AG04449 (cell line): ENCODE measurements around the gene DBH.

Experiments
- CTCF ChIA-PET: fragments of 350-600 bp; formaldehyde crosslinking; extraction: SDS; loops from one replicate; lab custom pipeline; 2021; ENCODE audit warnings: antibody characterized with exemption; lab: Yijun Ruan, JAX
- POLR2A ChIA-PET: fragments of 400-600, 350-600 bp; formaldehyde crosslinking; extraction: SDS; loops from one replicate; lab custom pipeline; 2020; ENCODE audit warnings: antibody characterized with exemption, inconsistent platforms; lab: Yijun Ruan, JAX
- DNase-seq: peaks from one replicate; pipeline ENCODE4 v3.0.0-alpha.2; 2010; ENCODE audit warnings: low read depth, low spot score
- H3K4me3 ChIP-seq: 2 replicates; pipeline ENCODE4 v1.5.1; 2011; ENCODE audit warnings: low read depth, mild to moderate bottlenecking, control low read depth, low read length
- CTCF ChIP-seq: IDR thresholded peaks from one replicate; pipeline ENCODE4 v1.5.1; 2011; ENCODE audit warnings: mild to moderate bottlenecking, moderate library complexity, low read length, control low read depth, inconsistent platforms; ENCODE audit not compliant: insufficient read depth; ENCODE audit errors: missing control alignments

The DBH gene

GRCh38 chr9:133665096-133665495 is 28.9 kb downstream of the DBH start:
- ChIA-PET POLR2A (no interaction called here), CTCF (no interaction called here)
- H3K4me3 ChIP-seq: no peak overlapping the region
- no peak for DNase-seq
- TF ChIP-seq CTCF: no peak

DNA sequence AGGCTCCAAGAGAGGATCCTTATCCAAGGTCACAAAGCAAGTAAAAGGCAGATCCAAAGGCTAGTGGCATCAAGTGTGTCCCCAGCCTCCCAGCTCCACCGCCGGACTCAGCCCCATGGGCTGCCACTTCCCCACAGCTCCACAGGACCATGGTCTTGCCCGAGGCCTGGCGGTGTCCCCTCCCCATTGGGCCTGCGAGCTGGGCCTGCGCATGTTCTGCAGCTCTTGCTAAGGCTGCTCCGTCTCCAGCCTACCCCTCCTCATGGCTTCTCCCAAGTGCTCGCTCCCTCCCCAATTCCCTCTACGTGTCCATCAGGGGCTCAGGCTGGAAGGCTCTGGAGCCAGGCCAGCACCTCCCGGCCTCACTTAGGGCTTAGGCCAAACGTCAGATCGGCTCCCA is 29.4 kb downstream of the DBH start:
- ChIA-PET POLR2A (no interaction called here), CTCF (no interaction called here)
- H3K4me3 ChIP-seq: no peak overlapping the region
- no peak for TF ChIP-seq CTCF
- no peak for DNase-seq

- ChIA-PET CTCF (no interaction called here), POLR2A (no interaction called here)
- TF ChIP-seq CTCF: no peak
- no peak for DNase-seq
- no peak overlapping the region for H3K4me3 ChIP-seq
Observed at GRCh38 chr9:133666387-133666786, 30.2 kb downstream of the DBH start.

- ChIA-PET POLR2A (no interaction called here), CTCF (no interaction called here)
- DNase-seq: no peak
- TF ChIP-seq CTCF: no peak
- no peak overlapping the region for H3K4me3 ChIP-seq
Observed at GRCh38 chr9:133666845-133667244, 30.7 kb downstream of the DBH start.

GRCh38 chr9:133667759-133668450 is 31.7 kb downstream of the DBH start:
- no peak for TF ChIP-seq CTCF
- DNase-seq: no peak
- CTCF ChIA-PET: no interaction called here
- POLR2A ChIA-PET: no interaction called here
- H3K4me3 ChIP-seq: no peak overlapping the region

- ChIA-PET POLR2A (no interaction called here), CTCF (no interaction called here)
- TF ChIP-seq CTCF: no peak
- H3K4me3 ChIP-seq: no peak overlapping the region
- no peak for DNase-seq
Observed at GRCh38 chr9:133669182-133669801, 33.1 kb downstream of the DBH start.
